ENCODE results near the gene ADM5.
"Not testable (repeated sequence)": the region's sequence is repeated elsewhere in the genome, so short reads cannot be mapped to it uniquely, and the experiment has no call there.

ADM5 gene

DNA sequence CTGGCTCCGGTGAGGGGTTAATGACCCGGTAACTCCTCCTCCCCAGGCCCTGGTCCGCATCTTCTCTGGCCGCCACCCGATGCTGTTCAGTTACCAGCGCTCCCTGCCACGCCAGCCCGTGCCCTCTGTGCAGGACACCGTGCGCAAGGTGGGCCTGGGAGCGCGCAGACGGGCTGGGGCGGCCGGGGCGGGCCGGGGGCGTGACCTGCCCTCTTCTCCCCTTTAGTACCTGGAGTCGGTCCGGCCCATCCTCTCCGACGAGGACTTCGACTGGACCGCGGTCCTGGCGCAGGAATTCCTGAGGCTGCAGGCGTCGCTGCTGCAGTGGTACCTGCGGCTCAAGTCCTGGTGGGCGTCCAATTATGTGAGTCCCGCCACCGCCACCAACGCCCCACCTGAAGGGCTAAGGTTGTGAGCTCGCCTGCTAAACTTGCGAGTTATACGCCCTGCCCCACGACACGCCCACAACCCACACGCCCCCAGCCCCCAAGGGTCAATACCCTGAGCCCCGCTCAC is 11.9 kb downstream of the ADM5 start:
- no peak for DNase-seq (ENCODE audit: low read depth)

DNA sequence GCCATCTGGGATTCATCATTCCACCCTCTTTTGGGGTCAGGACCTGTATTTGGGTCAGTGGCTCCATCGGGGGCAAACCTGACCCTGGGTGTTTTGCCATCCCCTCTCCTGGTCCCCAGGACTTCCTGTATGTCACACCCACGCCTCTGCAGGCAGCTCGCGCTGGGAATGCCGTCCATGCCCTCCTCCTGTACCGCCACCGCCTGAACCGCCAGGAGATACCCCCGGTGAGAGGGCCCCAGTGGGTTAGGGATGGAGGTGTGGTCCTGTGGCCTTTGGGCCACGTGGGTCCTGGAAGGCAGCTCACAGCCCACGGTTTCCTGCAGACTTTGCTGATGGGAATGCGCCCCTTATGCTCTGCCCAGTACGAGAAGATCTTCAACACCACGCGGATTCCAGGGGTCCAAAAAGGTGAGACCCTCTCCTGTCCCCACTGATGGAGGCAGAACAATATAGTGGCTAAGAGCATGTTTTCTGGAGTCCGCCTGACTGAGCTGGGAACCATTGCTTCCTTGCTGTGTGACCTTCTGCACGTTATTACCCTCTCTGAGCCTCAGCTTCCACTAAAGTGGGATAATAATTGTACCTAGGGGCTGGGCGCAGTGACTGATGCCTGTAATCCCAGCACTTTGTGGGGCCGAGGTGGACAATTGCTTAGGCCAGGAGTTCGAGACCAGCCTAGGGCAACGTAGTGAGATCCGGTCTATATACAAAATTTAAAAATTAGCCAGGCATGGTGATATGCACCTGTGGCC is 15.7 kb downstream of the ADM5 start:
- no peak for DNase-seq (ENCODE audit: low read depth)

DNA sequence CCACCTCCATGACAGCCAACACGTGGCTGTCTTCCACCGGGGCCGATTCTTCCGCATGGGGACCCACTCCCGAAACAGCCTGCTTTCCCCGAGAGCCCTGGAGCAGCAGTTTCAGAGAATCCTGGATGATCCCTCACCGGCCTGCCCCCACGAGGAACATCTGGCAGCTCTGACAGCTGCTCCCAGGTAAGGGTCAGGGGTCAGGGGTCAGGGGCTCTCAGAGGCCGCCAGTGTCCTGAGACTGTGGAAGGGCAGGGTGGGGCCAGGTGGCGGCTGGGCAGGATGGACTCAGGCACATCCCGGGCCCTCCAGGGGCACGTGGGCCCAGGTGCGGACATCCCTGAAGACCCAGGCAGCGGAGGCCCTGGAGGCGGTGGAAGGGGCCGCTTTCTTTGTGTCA is 16.5 kb downstream of the ADM5 start:
- DNase-seq (ENCODE audit: low read depth) = no peak

DNA sequence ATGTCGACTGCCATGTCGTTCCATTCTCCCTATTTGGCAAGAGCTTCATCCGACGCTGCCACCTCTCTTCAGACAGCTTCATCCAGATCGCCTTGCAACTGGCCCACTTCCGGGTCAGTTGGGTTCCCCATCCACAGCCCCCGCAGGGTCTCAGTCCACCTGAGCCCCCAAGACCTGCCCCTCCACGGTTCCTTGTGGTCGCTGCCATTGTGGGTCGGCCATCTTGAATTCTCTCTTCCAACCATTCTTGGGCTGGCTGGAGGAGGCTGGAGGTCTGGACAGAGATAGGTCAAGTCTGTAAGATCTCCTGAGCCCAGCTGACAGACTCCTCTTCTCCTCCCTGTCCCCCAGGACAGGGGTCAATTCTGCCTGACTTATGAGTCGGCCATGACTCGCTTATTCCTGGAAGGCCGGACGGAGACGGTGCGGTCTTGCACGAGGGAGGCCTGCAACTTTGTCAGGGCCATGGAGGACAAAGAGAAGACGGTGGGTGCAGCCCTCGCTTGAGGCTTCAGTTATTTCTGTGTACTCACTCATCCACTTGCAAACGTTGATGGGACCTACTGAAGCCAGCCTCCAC is 21.1 kb downstream of the ADM5 start:
- DNase-seq (ENCODE audit: low read depth) = no peak

DNA sequence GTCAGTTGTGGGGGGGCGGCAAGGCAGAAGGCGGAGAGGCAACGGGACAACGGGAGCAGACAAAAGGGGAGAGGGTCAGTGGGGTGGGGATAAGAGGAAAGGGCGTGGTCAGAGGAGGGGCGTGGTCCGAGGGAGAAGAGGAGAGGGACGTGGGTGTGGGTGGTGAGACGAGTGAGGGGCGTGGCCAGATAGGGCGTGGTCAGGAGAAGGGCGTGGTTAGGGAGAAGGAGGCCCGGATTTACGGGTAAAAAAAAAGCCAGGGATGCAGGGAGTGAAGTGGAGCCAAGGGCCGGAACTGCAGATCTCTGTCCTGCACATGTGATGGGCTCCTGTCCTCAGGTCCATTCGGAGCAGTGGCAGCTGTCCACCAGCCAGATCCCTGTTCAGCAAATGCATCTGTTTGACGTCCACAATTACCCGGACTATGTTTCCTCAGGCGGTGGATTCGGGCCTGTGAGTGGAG is 23.0 kb downstream of the ADM5 start:
- no peak for DNase-seq (ENCODE audit: low read depth)

DNA sequence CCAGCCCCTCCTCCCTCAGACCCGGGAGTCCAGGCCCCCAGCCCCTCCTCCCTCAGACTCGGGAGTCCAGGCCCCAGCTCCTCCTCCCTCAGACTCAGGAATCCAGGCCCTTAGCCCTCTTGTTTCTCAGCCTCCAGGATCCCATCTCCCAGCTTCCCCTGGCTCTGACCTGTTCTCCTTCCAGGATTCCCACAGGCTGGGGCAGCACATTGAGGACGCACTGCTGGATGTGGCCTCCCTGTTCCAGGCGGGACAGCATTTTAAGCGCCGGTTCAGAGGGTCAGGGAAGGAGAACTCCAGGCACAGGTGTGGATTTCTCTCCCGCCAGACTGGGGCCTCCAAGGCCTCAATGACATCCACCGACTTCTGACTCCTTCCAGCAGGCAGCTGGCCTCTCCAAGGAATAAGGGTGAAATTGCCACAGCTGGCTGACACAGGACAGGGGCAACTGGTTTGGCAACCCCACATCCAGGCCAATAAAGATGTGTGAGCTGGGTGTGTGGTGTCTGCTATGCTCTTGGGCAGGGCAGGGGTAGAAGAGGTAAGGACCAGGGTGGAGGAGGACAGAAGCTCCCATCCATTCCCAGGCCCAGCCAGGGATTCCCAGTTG is 23.9 kb downstream of the ADM5 start:
- no peak for DNase-seq (ENCODE audit: low read depth)

DNA sequence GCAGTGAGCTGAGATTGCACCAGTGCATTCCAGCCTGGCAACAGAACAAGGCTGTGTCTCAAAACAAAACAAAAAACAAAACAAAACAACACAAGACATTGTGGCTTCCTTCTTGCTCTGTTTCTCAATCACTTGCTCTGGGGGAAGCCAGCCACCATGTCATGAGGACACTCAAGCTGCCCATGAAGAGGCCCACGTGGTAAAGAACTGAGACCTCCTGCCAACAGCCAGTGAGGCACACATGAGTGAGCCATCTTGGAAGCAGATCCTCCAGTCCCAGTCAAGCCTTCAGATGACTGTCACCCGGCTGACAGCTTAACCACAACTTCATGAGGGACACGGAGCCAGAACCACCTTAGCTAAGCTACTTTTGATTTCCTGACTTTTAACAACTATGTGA is 26.8 kb downstream of the ADM5 start:
- DNase-seq (ENCODE audit: low read depth) = no peak

DNA sequence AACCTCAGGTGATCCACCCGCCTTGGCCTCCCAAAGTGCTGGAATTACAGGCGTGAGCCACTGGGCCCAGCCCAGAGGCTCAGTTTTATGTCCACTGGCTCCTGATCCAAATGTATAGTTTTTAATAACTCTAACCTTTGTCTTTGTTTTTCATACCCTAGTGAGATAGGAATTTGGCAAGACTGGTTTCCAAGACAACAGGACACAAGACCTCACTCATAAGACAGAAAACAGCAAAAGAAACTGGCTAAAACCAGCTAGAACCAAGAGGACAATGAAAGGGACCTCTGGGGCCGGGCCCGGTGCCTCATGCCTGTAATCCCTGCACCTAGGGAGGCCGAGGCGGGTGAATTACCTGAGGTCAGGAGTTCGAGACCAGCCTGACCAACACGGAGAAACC is 29.1 kb downstream of the ADM5 start:
- no peak for DNase-seq (ENCODE audit: low read depth)

DNA sequence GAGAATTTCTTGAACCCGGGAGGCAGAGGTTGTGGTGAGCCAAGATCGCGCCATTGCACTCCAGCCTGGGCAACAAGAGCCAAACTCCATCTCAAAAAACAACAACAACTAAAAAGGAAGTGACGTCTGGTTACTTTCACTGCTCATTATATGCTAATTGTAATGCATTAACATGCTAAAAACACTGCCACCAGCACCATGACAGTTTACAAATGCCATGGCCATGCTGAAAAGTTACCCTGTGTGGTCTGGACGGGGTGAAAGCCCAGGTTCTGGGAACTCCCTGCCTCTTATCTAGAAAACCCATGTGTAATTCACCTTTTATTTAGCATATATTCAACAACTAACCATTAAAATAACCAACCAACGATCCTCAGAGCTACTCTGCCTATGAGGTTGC is 29.6 kb downstream of the ADM5 start:
- no peak for DNase-seq (ENCODE audit: low read depth)

DNA sequence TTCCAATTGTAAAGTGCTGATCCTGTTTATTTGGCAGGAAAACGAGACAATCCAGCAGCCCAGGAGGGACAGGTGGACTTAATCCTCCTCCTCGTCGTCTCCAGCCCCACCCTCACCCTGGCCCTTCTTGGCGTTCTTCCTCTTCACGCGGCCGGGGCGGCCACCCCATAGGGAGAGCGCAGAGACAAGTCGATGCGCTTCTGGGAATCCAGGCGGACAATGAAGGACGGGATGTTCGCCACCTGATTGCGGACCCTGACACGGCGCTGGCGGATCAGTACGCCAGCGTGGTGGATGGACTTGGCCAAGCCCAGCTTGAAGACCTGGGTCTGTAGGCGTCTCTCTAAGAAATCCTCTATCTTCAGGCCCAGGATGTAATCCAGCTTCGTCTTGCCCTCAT is 30.0 kb downstream of the ADM5 start:
- not testable (repeated sequence) for DNase-seq (ENCODE audit: low read depth)

DNA sequence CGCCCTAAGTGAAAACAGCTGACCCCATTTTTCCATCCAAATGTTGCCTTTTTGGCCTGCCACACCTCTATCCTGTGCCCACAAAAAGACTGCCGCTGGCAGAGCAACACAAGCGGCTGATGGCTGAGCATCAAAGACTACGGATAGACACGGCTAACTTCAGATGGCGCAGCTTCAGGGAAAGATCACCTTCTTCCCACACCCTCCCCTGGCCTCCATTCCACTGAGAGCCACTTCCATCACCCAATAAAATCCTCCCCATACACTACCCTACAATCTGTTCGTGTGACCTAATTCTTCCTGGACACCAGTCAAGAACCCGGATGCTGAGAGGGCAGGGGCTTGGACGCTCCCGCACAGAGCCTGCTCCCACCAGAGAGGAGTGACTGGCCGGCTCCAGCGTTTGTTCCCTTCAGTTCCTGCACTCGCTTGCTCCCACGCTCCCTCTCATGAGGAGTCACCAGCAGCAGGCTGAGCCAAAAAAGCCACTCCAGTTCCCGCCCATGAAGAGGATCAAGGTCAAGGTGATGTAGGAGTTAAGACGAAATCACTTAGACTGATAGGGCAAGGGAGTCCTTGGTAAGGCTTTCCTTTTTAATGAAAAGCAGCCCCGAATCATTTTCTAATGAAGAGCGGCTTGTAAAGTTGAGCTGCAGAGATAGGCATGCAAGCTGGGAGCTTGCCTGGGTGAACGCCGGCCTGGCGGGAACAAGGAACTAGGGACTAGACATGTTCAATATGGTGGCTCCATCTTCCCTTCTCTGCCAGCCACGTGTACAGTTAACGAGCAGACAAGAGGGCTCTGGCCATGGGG is 38.0 kb downstream of the ADM5 start:
- no peak for DNase-seq (ENCODE audit: low read depth)

DNA sequence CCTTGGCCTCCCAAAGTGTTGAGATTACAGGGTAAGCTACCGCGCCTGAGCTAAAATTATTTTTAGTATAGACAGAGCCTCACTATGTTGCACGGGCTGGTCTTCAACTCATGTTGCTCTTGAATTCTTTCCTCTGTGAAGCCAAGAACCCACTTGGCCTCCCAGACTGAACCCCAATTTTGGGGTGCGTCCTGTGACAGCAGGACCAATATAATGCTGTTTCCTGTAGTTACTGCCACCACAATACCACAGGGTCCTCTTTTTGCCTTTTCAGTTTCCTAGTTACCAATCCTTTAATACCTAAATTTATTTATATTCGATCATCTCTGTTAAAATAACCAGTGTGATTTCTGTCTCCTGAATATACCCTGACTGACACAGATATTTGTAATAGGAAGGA is 40.8 kb downstream of the ADM5 start:
- DNase-seq (ENCODE audit: low read depth) = no peak

DNA sequence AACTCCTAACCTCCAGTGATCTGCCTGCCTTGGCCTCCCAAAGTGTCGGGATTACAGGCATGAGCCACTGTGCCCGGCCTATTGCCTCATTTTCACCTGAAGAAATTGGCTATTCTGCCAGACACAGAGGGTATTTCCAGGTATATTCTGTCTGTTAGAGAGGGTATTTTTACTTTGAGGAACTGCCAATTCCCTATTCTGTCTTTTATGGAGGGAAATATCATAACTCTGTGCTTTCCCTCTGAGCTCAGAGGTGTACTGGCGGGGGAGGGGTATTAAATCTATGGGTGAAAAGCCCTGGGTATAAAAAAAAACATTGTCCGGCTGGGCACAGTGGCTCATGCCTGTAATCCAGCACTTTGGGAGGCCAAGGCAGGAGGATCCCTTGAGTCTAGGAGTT is 48.9 kb downstream of the ADM5 start:
- DNase-seq (ENCODE audit: low read depth) = no peak

DNA sequence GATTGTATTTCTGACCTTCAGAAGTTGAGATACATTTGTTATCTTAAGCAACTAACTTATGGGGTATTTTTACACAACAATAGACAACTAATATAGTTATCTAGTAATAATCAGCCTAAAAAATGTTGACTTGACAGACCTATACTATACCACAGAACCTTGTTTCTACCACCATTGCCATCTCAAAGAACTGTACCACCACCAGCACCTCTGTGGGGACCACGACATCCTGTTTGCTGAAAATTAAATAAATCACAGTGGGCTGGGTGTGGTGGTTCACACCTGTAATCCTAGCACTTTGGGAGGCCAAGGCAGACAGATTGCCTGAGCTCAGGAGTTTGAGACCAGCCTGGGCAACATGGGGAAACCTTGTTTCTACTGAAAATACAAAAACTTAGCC is 49.7 kb downstream of the ADM5 start:
- DNase-seq (ENCODE audit: low read depth) = no peak

DNA sequence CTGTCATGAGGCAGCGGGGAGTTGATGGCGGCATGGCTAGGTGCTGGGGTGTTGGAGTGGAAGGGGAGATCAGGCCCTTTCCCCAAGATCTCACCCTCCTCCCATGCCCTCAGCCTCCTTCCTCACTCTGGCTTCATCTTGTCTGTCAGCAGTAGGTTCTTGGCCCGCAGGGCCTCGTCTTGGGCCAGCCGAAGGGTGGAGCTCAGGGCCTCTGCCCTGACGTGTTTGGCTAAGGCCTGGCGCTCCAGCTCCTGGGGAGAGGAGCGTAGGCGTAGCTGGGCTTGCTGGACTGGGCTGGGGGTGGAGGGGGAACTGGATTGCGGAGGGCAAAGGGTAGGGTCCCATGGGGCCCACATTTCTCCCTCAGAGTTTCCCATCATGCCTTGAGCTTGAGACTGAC is 50.5 kb downstream of the ADM5 start:
- DNase-seq (ENCODE audit: low read depth) = no peak
